GM12878 (cell line): ENCODE measurements around the gene GNAL.

Experiments used
- CEBPB ChIP-seq, 2 experiments: fragments of 150-350 bp in 1 of 2; IDR thresholded peaks; 2 replicates each; pipeline ENCODE4 v1.6.1; 2012 to 2014; ENCODE audit warnings: low read depth in 2 of 2, low read length in 2 of 2, borderline replicate concordance in 1 of 2, inconsistent platforms in 1 of 2
- CTCF ChIP-seq, 3 experiments: IDR thresholded peaks in 2 of 3; conservative IDR thresholded peaks in 1 of 3; 2 replicates each; pipeline ENCODE4 v1.5.1; 2011; ENCODE audit warnings: low read depth in 3 of 3, low read length in 3 of 3, mild to moderate bottlenecking in 3 of 3, control low read depth in 2 of 3, moderate library complexity in 2 of 3, inconsistent platforms in 1 of 3, mixed read lengths in 1 of 3; ENCODE audit not compliant: control insufficient read depth in 2 of 3, insufficient read depth in 1 of 3; ENCODE audit errors: extremely low read depth in 1 of 3
- EP300 ChIP-seq, 2 experiments: fragments of 150-350 bp in 1 of 2; IDR thresholded peaks; 2 replicates each; pipeline ENCODE4 v1.6.1; 2011 to 2012; ENCODE audit warnings: low read depth in 2 of 2, low read length in 2 of 2, borderline replicate concordance in 1 of 2, improper control_type of control experiment in 1 of 2, inconsistent platforms in 1 of 2; ENCODE audit not compliant: control insufficient read depth in 1 of 2
- HDAC6 ChIP-seq: fragments of 200-600 bp; sonication (generic); IDR thresholded peaks from one replicate; pipeline ENCODE4 v1.8.0; 2017; ENCODE audit warnings: antibody characterized with exemption; ENCODE audit not compliant: unreplicated experiment
- IKZF2 ChIP-seq, 2 experiments: fragments of 450-650 bp; IDR thresholded peaks; 2 replicates each; pipeline ENCODE4 v1.6.1; 2017; ENCODE audit warnings: mild to moderate bottlenecking in 2 of 2, moderate library complexity in 2 of 2
- JUND ChIP-seq: IDR thresholded peaks from 2 replicates; pipeline ENCODE4 v1.6.1; 2012; ENCODE audit warnings: low read depth, mild to moderate bottlenecking, low read length, improper control_type of control experiment, moderate library complexity
- MLLT1 ChIP-seq: fragments of 450-650 bp; IDR thresholded peaks from 2 replicates; pipeline ENCODE4 v1.6.1; 2016; ENCODE audit warnings: mild to moderate bottlenecking
- NFYB ChIP-seq: IDR thresholded peaks from 2 replicates; pipeline ENCODE4 v1.6.1; 2011; ENCODE audit warnings: low read depth, mild to moderate bottlenecking, low read length, improper control_type of control experiment, moderate library complexity; ENCODE audit not compliant: insufficient read depth
- POLR2A ChIP-seq: IDR thresholded peaks from 2 replicates; pipeline ENCODE4 v1.6.1; 2011; ENCODE audit warnings: low read depth, mild to moderate bottlenecking, low read length
- POLR2AphosphoS5 ChIP-seq: IDR thresholded peaks from 2 replicates; pipeline ENCODE4 v1.6.1; 2011; ENCODE audit warnings: mild to moderate bottlenecking, low read length, inconsistent platforms
- RELA ChIP-seq: fragments of 450-650 bp; IDR thresholded peaks from 2 replicates; pipeline ENCODE4 v1.8.0; 2014; ENCODE audit warnings: borderline replicate concordance; ENCODE audit not compliant: partially characterized antibody
- RFX5 ChIP-seq: IDR thresholded peaks from 2 replicates; pipeline ENCODE4 v1.6.1; 2011; ENCODE audit warnings: low read depth, low read length, improper control_type of control experiment
- SMC3 ChIP-seq: IDR thresholded peaks from 2 replicates; pipeline ENCODE4 v1.6.1; 2011; ENCODE audit warnings: low read length, improper control_type of control experiment, borderline replicate concordance
- SRF ChIP-seq, 2 experiments: IDR thresholded peaks; 2 replicates each; pipeline ENCODE4 v1.6.1; 2011; ENCODE audit warnings: low read depth in 2 of 2, low read length in 2 of 2, mild to moderate bottlenecking in 1 of 2, moderate library complexity in 1 of 2

GRCh38 chr18:11695736-11696135, 6.7 kb downstream of the GNAL start:
- TF ChIP-seq RFX5 (no peak), CTCF (IDR thresholded peaks at IDR 0.05 in 2 of 3, conservative IDR thresholded peaks at IDR 0.05 in 1 of 3; ENCODE audit: control insufficient read depth in 2 of 3, extremely low read depth in 1 of 3, insufficient read depth in 1 of 3, low read depth in 3 of 3, low read length in 3 of 3) (no peak), EP300 (IDR thresholded peaks at IDR 0.05; ENCODE audit: borderline replicate concordance in 1 of 2, control insufficient read depth in 1 of 2, low read depth in 2 of 2, low read length in 2 of 2) (no peak), POLR2A (no peak), POLR2AphosphoS5 (no peak), HDAC6 (no peak), MLLT1 (no peak), RELA (no peak), SRF (IDR thresholded peaks at IDR 0.05; ENCODE audit: low read depth in 2 of 2, low read length in 2 of 2) (no peak), SMC3 (no peak), IKZF2 (IDR thresholded peaks at IDR 0.05) (no peak), CEBPB (IDR thresholded peaks at IDR 0.05; ENCODE audit: borderline replicate concordance in 1 of 2, low read depth in 2 of 2, low read length in 2 of 2) (no peak), JUND (no peak), NFYB (no peak)
